Gastroesophageal sphincter (tissue), 3 donors: ENCODE measurements around the gene PALD1.

ENCODE experiments used
- POLR2A ChIP-seq, 2 donors: fragments of 450-650 bp; IDR thresholded peaks; one replicate each; pipeline ENCODE4 v1.6.1; 2017; ENCODE audit warnings: antibody characterized with exemption in 2 of 2, mild to moderate bottlenecking in 2 of 2, moderate library complexity in 1 of 2
- TF ChIP-seq, protein P1 (sequence below), 4 experiments: fragments of 200-600 bp in 2 of 4; fragments of 450-650 bp in 2 of 4; sonication (generic) in 1 of 4; IDR thresholded peaks; one replicate each; pipeline ENCODE4 v1.5.1; 2017 to 2019; ENCODE audit warnings: antibody characterized with exemption in 4 of 4, mild to moderate bottlenecking in 2 of 4, moderate library complexity in 2 of 4

DNA sequence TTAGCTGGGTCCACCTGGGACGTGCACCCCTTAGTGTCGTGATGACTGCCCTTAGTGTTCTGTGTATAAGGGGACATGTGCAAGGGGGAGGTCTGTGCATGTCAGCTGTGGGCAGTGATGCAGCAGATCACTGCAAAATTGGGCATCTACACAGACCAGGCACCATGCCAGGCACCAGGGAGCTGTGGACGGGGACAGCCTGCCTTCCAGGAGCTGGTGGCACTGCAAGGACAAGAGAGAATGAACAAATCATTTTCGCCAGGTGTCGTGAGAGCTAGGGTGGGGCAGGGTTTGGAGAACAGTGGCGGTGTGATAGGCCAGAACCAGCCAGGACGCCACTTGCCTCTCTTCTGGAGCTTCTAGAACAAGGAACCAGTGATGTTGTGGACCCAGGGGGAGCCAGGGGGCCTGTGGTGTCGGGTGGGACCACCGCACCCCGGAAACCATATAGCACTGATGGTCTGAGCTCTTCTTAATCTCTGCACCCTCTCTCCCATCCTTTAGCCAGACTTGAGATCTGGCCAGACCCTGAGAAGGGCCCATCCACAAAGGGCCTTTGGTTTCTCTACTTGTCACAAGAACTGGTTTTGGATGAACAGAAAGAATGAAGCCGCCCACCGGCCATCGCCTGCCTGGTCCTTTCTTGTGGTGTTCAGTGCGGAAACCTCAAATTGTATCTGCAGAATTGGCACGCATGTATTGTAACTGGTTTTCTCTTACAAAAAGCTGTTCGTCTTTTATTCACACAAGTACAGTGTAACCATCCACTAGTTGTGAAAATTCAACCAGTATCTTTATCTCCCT is 93.3 kb downstream of the PALD1 start:
- TF ChIP-seq, protein P1, sequence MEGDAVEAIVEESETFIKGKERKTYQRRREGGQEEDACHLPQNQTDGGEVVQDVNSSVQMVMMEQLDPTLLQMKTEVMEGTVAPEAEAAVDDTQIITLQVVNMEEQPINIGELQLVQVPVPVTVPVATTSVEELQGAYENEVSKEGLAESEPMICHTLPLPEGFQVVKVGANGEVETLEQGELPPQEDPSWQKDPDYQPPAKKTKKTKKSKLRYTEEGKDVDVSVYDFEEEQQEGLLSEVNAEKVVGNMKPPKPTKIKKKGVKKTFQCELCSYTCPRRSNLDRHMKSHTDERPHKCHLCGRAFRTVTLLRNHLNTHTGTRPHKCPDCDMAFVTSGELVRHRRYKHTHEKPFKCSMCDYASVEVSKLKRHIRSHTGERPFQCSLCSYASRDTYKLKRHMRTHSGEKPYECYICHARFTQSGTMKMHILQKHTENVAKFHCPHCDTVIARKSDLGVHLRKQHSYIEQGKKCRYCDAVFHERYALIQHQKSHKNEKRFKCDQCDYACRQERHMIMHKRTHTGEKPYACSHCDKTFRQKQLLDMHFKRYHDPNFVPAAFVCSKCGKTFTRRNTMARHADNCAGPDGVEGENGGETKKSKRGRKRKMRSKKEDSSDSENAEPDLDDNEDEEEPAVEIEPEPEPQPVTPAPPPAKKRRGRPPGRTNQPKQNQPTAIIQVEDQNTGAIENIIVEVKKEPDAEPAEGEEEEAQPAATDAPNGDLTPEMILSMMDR (IDR thresholded peaks at IDR 0.05), result no peak
- no peak for TF ChIP-seq POLR2A (IDR thresholded peaks at IDR 0.05)
